Measurements from ENCODE around the gene EVX1.

Gene EVX1

GRCh38 chr7:27200761-27201579, 41.6 kb upstream of the EVX1 start:
- H3K4me1 ChIP-seq (ENCODE audit: control insufficient read depth, low read depth, low read length) = no peaks in the 10 kb centered on the region
- peaks cover 98% of the 10 kb centered on the region for H3K27me3 ChIP-seq (ENCODE audit: control insufficient read depth, insufficient read depth, low read length)
- no peaks in the 10 kb centered on the region for H3K36me3 ChIP-seq (ENCODE audit: control insufficient read depth, low read depth, low read length)
- H3K4me3 ChIP-seq (ENCODE audit: low read length) = no peak overlapping the region
- no peak overlapping the region for H3K27ac ChIP-seq (ENCODE audit: low read length)
- peaks cover 5% of the 10 kb centered on the region for H3K9me3 ChIP-seq (ENCODE audit: control insufficient read depth, low read depth, low read length)
- no peak overlapping the region for H3K9ac ChIP-seq (ENCODE audit: low read length)

- no peak overlapping the region for H3K4me3 ChIP-seq (ENCODE audit: low read length)
- H3K27me3 ChIP-seq (ENCODE audit: control insufficient read depth, insufficient read depth, low read length) = peaks cover 98% of the 10 kb centered on the region
- no peaks in the 10 kb centered on the region for H3K36me3 ChIP-seq (ENCODE audit: control insufficient read depth, low read depth, low read length)
- H3K27ac ChIP-seq (ENCODE audit: low read length) = no peak overlapping the region
- peaks cover 5% of the 10 kb centered on the region for H3K9me3 ChIP-seq (ENCODE audit: control insufficient read depth, low read depth, low read length)
- H3K4me1 ChIP-seq (ENCODE audit: control insufficient read depth, low read depth, low read length) = no peaks in the 10 kb centered on the region
- H3K9ac ChIP-seq (ENCODE audit: low read length) = no peak overlapping the region
Observed at GRCh38 chr7:27201580-27202017, 41.0 kb upstream of the EVX1 start.

GRCh38 chr7:27202018-27202861, 40.4 kb upstream of the EVX1 start:
- H3K4me1 ChIP-seq (ENCODE audit: control insufficient read depth, low read depth, low read length) = no peaks in the 10 kb centered on the region
- no peak overlapping the region for H3K9ac ChIP-seq (ENCODE audit: low read length)
- H3K4me3 ChIP-seq (ENCODE audit: low read length) = no peak overlapping the region
- H3K27me3 ChIP-seq (ENCODE audit: control insufficient read depth, insufficient read depth, low read length) = peaks cover 98% of the 10 kb centered on the region
- no peak overlapping the region for H3K27ac ChIP-seq (ENCODE audit: low read length)
- H3K9me3 ChIP-seq (ENCODE audit: control insufficient read depth, low read depth, low read length) = peaks cover 5% of the 10 kb centered on the region
- H3K36me3 ChIP-seq (ENCODE audit: control insufficient read depth, low read depth, low read length) = no peaks in the 10 kb centered on the region

DNA sequence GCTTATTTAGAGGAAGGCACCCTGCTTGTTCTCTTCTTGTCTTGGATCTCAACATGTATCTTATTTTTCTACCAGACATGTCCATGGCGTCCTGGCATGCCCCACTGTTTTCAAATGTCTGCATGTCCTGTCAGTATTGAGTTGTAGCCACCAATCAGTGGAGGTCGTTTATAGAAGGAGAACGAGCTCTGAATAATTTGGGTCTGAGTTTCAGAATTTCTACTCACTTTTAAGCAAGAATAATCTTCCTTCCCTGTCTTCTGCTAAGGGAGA, 39.8 kb upstream of the EVX1 start:
- H3K9ac ChIP-seq (ENCODE audit: low read length) = no peak overlapping the region

GRCh38 chr7:27203365-27203953, 39.1 kb upstream of the EVX1 start:
- no peaks in the 10 kb centered on the region for H3K9me3 ChIP-seq (ENCODE audit: control insufficient read depth, low read depth, low read length)
- H3K9ac ChIP-seq (ENCODE audit: low read length) = no peak overlapping the region
- H3K27me3 ChIP-seq (ENCODE audit: control insufficient read depth, insufficient read depth, low read length) = peaks cover 98% of the 10 kb centered on the region
- H3K27ac ChIP-seq (ENCODE audit: low read length) = no peak overlapping the region
- no peaks in the 10 kb centered on the region for H3K36me3 ChIP-seq (ENCODE audit: control insufficient read depth, low read depth, low read length)
- no peak overlapping the region for H3K4me3 ChIP-seq (ENCODE audit: low read length)
- no peaks in the 10 kb centered on the region for H3K4me1 ChIP-seq (ENCODE audit: control insufficient read depth, low read depth, low read length)

More for the DNA sequence above, 39.8 kb upstream of the EVX1 start:
- Histone ChIP-seq H3K9me3 (ENCODE audit: control insufficient read depth, low read depth, low read length) (peaks cover 3% of the 10 kb centered on the region), H3K27ac (ENCODE audit: low read length) (no peak overlapping the region), H3K4me3 (ENCODE audit: low read length) (no peak overlapping the region), H3K36me3 (ENCODE audit: control insufficient read depth, low read depth, low read length) (no peaks in the 10 kb centered on the region), H3K27me3 (ENCODE audit: control insufficient read depth, insufficient read depth, low read length) (peaks cover 98% of the 10 kb centered on the region), H3K4me1 (ENCODE audit: control insufficient read depth, low read depth, low read length) (no peaks in the 10 kb centered on the region)

- no peaks in the 10 kb centered on the region for H3K4me1 ChIP-seq (ENCODE audit: control insufficient read depth, low read depth, low read length)
- H3K4me3 ChIP-seq (ENCODE audit: low read length) = no peak overlapping the region
- H3K36me3 ChIP-seq (ENCODE audit: control insufficient read depth, low read depth, low read length) = no peaks in the 10 kb centered on the region
- H3K27ac ChIP-seq (ENCODE audit: low read length) = no peak overlapping the region
- no peaks in the 10 kb centered on the region for H3K9me3 ChIP-seq (ENCODE audit: control insufficient read depth, low read depth, low read length)
- H3K27me3 ChIP-seq (ENCODE audit: control insufficient read depth, insufficient read depth, low read length) = peaks cover 98% of the 10 kb centered on the region
- H3K9ac ChIP-seq (ENCODE audit: low read length) = no peak overlapping the region
Observed at GRCh38 chr7:27203964-27204594, 38.5 kb upstream of the EVX1 start.

DNA sequence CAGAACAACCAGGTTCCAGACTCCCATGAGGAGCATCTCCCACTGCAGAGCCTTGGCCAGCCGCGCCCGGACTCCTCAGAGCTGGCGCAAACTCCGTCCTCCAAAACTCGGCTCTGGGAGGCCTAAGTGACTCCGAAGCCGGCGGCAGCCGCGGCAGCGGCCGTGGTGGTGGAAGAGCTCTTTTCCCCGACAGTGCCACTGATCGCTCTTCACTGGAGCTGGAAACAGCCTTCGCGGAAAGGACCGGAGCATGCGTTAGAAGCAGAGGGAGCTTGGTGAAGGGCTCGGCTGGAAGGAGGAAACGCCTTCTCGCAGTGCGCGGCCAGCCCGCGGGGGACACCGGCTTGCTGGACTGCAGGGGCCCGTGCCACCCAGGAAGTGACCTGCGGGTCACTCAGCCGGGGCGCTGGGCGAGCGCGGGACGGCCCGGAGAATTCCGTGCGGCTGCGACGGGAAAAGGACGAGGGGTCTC, 37.7 kb upstream of the EVX1 start:
- H3K9ac ChIP-seq (ENCODE audit: low read length) = no peak overlapping the region
- H3K4me3 ChIP-seq (ENCODE audit: low read length) = no peak overlapping the region
- peaks cover 100% of the 10 kb centered on the region for H3K27me3 ChIP-seq (ENCODE audit: control insufficient read depth, insufficient read depth, low read length)
- no peaks in the 10 kb centered on the region for H3K4me1 ChIP-seq (ENCODE audit: control insufficient read depth, low read depth, low read length)
- H3K36me3 ChIP-seq (ENCODE audit: control insufficient read depth, low read depth, low read length) = no peaks in the 10 kb centered on the region
- H3K9me3 ChIP-seq (ENCODE audit: control insufficient read depth, low read depth, low read length) = no peaks in the 10 kb centered on the region
- H3K27ac ChIP-seq (ENCODE audit: low read length) = no peak overlapping the region

DNA sequence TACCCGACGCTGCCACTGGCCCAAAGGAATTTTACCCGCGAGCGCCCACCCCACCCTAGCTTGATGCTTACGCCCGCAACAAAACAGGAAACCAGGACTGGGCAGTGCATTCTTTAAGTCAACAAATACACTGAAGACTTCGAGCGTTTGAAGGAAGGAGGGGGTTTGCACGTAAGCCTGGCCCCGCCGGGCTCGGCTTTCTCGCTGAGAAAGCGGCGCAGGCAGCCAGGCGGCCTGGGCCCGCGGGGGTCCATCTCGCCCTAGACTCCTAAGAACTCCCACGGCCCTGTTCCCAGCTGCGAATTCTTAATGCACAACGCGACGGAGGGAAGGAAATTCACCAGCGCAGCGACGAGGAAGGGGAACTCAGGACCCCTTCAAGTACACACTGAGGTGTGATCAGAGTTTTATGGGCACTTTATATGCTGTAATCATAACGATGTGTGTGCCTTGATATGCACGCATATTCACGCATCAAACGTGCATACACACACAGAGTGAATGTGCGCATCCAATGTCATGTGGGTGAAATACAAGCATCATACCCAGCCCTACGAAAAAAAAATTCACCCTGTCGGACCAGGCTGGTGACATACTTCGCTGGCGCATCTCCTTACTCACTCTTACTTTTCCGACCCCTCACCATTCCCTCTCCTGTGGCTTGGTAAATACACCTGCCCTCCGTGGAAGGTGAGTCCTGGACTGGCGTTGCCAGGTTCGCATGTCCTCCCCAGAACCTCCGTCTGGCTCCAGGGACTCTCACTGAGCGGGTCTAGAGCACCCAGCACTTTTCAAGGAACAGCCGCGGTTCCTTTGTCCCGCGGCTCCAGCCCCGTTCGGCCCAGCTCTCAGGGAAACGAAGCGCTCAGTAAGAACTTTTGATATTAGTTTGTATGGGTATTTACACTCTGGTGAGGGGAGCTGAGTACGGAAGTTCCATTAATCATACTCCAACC, 37.0 kb upstream of the EVX1 start:
- H3K27me3 ChIP-seq (ENCODE audit: control insufficient read depth, insufficient read depth, low read length) = peaks cover 100% of the 10 kb centered on the region

DNA sequence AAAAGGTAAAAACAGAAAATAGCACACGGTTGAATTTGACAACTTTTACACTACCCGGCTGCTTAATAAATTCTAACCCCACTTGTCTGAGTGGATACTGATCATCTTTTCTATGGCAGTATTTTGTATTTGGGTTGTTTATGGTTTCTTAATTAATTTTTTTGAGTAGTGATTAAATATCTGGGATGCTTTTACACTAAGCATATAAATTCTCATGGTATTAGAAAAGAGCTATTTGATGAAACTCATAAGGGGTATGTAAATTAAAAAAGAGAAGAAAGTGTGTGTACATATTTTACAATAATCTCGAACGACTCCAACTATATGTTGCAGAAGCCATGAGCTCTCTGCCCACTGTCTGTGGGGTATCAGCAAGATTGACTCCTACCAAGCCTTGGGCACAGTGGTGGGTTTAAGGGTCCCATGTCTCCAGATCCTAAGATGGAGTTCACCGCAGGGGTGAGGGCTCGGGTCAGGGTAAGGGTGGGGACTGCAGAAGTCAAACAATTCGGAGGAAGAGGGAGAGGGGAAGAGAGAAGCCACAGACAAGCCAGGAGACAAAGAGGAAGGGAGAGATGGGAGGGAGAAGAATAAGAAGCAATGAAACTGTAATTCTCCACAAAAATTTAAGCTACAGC, 35.1 kb upstream of the EVX1 start:
- H3K27ac ChIP-seq (ENCODE audit: low read length) = no peak overlapping the region
- no peaks in the 10 kb centered on the region for H3K4me1 ChIP-seq (ENCODE audit: control insufficient read depth, low read depth, low read length)
- H3K9me3 ChIP-seq (ENCODE audit: control insufficient read depth, low read depth, low read length) = no peaks in the 10 kb centered on the region
- no peak overlapping the region for H3K9ac ChIP-seq (ENCODE audit: low read length)
- peaks cover 100% of the 10 kb centered on the region for H3K27me3 ChIP-seq (ENCODE audit: control insufficient read depth, insufficient read depth, low read length)
- no peak overlapping the region for H3K4me3 ChIP-seq (ENCODE audit: low read length)
- no peaks in the 10 kb centered on the region for H3K36me3 ChIP-seq (ENCODE audit: control insufficient read depth, low read depth, low read length)

More for the DNA sequence above, 37.0 kb upstream of the EVX1 start:
- Histone ChIP-seq H3K27ac (ENCODE audit: low read length) (no peak overlapping the region), H3K9ac (ENCODE audit: low read length) (no peak overlapping the region), H3K9me3 (ENCODE audit: control insufficient read depth, low read depth, low read length) (no peaks in the 10 kb centered on the region), H3K4me3 (ENCODE audit: low read length) (no peak overlapping the region), H3K36me3 (ENCODE audit: control insufficient read depth, low read depth, low read length) (no peaks in the 10 kb centered on the region), H3K4me1 (ENCODE audit: control insufficient read depth, low read depth, low read length) (no peaks in the 10 kb centered on the region)

- H3K27me3 ChIP-seq (ENCODE audit: control insufficient read depth, insufficient read depth, low read length) = peaks cover 100% of the 10 kb centered on the region
Observed at GRCh38 chr7:27208998-27209397, 33.6 kb upstream of the EVX1 start.

More at GRCh38 chr7:27208998-27209397, 33.6 kb upstream of the EVX1 start:
- no peaks in the 10 kb centered on the region for H3K9me3 ChIP-seq (ENCODE audit: control insufficient read depth, low read depth, low read length)
- H3K4me1 ChIP-seq (ENCODE audit: control insufficient read depth, low read depth, low read length) = peaks cover under 1% of the 10 kb centered on the region
- no peak overlapping the region for H3K9ac ChIP-seq (ENCODE audit: low read length)
- H3K36me3 ChIP-seq (ENCODE audit: control insufficient read depth, low read depth, low read length) = no peaks in the 10 kb centered on the region
- no peak overlapping the region for H3K27ac ChIP-seq (ENCODE audit: low read length)
- no peak overlapping the region for H3K4me3 ChIP-seq (ENCODE audit: low read length)
